DMS79 (cell line): ENCODE results near the gene CDON.
A peak's percentile ranks its signal among the peaks of the same experiment; 100 is the strongest.
"Not testable (repeated sequence)": the region's sequence is repeated elsewhere in the genome, so short reads cannot be mapped to it uniquely, and the experiment has no call there.

ENCODE experiments used
- DNase-seq: peaks from one replicate; lab custom pipeline; 2025; lab: John Stamatoyannopoulos, UW

The CDON gene

DNA sequence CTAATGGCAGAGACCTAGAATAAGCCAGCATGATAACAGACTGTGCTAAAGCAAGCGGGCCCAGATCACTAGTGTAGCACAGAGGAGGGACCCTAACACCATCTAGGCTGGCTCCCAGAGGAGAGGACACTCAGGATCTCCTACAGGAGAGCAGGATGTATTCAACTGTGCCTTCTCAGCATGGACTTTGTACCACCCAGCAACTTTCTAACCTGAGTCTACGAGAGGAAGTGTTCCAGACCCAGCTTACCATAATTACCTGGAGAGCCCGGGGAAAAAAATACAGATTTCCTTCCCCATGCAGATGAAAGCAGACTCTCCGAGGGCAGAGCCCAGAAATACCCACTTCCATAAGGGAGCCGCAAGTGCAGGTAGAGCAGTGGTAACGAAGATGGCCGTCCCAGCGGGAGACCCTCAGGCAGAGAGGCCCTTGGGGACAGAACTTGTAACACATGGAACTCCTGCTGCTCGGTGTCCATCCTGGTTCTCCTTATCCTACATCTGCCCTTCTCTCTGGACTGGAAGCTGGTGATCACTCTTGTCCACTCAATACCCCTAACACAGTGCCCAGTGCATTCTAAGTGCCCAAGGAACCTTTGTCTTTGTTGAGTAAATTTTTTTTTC is 138.2 kb downstream of the CDON start:
- DNase-seq = no peak

DNA sequence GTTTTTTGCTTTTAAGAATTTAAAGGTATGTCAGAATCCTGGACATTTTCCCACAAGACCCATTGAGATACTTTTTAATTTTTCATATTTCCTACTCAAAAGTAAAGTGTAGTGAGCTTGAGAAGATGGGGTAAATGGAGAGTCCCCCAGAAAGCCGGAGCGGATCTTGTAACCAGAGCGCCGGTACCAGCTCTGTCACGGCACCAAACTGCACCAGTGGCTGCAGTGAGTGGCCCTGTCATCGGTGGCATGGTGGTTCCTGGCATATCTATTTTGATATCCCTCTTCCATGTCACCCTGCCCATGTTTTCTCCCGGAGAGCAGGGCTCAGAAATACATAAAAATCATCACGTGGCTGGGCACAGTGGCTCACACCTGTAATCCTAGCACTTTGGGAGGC is 139.0 kb downstream of the CDON start:
- DNase-seq = no peak

- peak; percentile 64 for DNase-seq
Observed at GRCh38 chr11:125923012-125923579, 139.6 kb downstream of the CDON start.

DNA sequence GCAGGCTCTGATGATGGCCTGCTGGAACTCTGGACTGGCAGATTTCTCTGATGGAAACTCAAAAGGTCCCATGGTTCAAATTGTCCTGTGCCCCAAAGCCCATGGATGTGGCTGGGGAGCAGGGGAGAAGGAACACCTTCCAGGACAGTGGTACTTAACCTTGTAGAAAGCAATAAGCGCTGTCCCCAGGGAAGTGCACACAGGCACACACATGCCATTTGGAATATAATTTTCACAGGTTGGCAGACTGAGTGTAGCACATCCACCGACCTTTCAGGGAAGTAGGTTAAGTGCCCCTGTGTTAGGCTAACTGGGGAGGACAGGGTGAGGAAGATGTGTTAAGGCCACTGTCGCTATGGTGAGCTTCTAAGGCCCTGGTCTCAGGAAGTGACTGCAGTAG is 140.5 kb downstream of the CDON start:
- no peak for DNase-seq

- DNase-seq = no peak
Observed at GRCh38 chr11:125921042-125921441, 141.6 kb downstream of the CDON start.

- DNase-seq = no peak
Observed at GRCh38 chr11:125918140-125918840, 144.4 kb downstream of the CDON start.

DNA sequence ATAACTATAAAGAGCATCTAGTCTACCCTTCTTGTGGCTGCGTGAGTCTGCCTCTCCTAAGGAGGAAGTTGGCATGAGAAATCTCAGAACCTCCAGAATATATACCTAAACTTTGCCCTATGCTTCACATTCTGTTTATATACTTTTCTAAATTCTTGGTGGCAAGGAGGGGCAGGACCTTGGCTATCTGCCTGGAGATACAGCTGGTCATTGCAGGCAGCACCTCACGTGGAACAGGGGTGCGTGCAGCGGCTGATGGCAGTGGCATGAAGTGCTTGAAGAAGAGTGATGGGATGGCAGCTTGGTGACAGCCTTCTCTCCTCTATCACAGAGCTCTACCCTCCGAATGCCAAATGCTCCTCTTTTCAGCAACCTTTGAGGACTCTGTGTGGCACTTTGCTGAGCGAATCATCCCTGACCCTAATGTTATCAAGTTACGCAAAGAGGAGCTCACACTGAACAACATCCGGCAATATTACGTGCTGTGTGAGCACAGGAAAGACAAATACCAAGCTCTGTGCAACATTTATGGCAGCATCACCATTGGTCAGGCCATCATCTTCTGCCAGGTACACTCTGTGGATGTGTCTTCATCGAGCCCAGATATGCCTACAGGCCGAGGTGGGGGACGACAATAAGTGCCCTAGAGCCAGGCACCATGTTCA is 145.9 kb downstream of the CDON start:
- no peak for DNase-seq

GRCh38 chr11:125914601-125915000 is 148.1 kb downstream of the CDON start:
- not testable (repeated sequence) for DNase-seq

DNA sequence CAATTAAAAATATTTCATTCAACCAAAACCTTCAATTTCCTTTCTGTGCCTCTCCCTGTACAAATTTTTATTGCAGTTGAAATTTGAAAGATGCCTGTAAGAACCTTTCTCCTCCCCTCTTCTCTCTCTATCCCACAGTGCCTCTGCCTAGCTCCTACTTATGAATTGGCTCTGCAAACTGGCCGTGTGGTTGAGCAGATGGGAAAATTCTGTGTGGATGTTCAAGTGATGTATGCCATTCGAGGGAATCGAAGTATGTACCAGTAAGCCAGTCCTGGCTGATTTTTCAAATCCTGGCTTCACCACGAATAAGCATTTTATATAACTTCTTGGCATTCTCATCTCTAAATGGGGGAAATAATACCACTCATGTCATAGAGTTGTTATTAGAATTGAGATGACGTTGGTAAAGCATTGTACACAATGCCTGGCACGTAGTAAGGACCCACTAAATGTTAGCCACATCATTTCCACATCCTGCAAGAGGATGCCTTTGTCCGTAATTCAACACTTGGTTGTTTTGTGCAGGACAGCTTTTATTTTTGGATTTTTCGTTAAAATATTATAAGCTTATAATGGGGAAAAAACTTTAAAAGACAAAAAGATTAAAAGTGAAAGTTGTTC is 152.3 kb downstream of the CDON start:
- no peak for DNase-seq
